NOMO-1 treated with DMSO at 0.1 percent for 48 hours (cell line): Measurements from ENCODE around the gene RAP2A.

Experiments
- DNase-seq: peaks from one replicate; lab custom pipeline; 2025; ENCODE audit not compliant: unreplicated experiment; lab: John Stamatoyannopoulos, UW

Gene RAP2A

DNA sequence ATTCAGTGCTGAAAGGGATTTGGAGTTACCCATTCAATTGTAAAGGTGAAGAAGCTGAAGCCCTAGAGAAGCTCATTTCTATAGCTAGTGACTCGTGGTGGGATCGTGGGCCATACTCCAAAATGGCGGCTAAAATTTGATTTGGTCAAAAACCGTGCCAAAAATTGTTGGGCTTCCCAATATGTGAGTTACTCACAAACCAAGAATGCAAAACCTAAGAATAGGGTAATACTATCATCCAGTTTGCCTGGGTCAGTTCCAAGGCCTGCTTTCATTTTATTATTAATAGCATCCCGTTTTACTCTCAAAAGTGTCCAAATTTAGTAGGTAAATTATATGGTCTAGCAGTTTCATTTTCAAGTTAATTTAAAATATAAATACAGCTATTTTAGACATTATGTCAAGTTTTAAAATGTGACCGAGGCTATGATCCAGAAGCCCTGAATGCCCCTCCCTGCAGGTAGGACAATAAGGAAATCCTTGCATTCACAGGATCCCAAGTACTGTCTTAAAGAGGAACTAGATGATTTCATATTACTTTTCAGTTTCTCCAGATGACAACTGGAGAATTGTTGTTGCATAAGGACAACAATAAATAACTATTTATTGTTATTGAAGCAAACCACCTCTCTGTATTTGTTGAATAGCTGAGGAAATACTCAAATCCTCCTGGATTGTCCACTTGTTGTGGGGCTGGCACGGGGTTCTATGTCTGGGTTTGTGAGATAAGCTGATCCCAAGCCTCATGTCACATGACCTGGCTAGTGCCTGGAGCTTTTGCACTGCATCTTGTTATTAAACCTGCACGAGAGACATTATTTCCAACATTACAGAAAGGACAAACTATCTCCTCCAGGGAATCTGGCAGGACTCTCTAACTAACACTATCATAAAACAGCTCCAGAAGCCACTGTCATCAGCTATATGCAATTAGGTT is 11.6 kb upstream of the RAP2A start:
- no peak for DNase-seq

DNA sequence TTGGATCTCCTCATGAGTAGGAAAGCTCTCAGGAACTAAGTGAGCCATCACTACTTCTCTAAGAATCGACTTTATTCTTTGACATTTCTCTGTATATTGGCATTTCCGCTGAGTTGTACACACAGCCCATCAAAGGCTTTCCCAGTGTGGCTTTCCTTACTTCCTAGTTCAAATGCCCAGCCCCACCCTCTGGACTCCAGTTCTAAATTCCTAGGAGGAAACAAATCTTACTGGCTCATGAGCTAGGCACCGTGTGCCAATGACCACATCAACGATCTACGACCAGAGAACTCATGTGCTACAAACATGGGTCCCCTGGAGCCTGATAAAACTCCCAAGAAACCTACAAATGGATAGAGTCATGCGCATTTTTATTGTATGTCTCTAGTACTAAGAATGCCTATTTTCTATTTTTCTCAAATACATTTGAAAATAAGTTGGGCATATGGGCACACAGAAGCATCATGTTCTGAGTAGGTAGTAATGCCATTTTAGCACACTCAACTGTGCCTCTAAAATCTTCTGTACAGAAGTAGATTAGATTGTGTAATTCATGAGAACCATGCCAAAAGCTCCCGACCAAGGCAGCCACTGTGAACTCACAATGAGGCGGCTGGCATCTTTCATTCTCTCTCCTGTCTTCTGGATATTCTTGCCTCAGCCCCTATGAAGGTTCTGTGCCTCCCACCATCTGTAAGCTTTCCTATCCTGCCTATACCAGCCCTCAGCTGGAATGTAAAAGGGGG is 10.5 kb upstream of the RAP2A start:
- DNase-seq: no peak

DNA sequence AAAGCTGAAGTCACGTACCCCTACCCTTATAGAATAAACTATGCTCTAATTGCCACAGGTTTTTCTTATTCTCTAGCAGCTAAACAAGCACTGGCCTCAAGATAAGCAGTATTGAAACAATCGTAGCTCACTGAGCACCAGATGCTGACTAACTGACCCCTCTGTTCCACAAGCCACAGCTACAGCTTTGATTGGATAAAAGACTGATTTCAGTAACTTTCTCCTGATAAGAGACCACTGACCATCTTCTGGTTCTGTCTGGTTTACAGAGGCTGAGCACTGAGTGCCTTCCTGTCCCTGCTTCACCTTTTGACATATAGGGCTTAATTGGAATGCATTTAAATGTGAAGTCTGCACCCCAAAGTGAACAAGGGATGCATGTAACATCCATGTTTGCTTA is 8.4 kb upstream of the RAP2A start:
- DNase-seq: no peak

DNA sequence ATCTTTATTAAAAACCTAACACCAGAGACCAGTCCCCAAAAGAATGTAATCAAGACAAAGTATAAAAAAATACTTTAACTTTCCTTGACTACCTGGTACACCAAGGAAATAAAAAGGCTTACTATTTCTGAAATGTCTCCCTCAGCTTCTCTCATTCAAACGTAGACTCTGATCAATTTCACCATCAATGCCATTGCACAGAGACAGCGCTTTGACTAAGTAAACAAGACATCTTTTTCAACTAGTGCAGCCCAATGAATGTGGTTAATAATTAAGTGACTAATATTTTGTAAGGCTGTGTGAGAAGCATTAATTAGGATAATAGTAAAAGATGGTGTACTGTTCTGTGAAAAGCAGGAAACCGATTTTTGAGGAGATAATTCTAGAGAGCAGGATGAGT is 7.3 kb upstream of the RAP2A start:
- no peak for DNase-seq

DNA sequence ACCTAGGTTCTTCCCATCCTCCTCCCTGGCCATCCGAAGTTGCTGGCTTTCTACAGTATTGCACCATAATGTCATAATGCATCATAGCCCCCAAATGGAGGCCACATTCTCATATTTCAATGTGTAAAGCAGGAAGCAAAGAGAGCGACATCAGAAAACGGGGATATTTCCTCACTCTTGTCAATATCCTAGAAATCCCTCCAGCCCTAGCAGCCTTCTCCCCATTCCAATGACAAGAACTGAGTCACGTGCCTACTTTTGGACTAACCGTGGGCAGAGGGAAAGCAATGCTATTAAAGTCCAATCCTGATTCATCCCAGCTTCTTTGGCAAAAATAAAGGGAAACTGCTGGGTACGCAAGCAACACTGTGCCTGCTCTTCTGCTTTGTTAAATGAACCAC is 4.3 kb upstream of the RAP2A start:
- DNase-seq: no peak

DNA sequence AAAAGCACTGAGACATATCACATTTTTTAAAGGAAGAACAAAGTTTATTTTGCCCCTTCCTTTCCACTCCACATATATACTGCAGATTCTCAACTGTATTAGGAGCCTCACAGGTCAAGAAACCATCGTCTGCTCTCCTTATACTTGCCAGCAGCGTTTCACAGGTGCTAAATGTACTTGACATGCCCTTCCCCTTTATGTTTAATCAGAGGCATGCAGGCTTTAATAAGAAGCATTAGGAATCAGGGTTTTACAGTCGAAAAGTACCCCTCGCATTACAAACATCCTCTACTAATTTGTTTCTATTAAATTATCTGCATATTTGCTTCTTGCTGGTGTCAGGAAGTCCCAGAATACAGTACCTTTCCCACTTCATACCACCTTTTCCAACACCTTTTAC is 3.7 kb upstream of the RAP2A start:
- no peak for DNase-seq

DNA sequence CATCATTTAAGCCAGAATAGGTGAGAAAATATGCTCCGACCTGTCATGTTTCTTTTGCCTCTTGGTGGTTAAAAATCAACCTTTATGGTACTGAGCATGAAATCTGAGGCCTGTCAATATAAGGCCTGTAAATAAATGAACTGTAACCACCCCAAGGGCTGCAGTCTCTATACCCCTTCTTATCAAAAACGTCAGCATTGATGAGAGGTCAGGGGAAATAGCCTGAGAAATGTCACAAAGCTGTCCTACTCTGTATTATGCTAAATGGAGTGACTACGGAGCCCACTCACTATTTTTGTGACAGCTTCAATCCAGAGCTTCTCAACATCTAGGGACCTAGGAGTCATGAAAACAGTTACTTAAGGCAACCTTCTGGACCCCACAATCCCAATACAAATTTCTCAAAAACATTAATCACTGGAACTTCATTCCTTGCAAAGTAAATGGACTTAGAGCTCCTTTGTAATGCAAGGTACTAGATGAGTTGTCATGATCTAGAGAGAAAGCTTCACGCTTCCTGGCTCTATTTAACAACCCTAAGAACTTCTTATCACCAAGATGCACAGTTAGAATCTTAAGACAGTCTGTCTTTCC is 2.7 kb upstream of the RAP2A start:
- no peak for DNase-seq

DNA sequence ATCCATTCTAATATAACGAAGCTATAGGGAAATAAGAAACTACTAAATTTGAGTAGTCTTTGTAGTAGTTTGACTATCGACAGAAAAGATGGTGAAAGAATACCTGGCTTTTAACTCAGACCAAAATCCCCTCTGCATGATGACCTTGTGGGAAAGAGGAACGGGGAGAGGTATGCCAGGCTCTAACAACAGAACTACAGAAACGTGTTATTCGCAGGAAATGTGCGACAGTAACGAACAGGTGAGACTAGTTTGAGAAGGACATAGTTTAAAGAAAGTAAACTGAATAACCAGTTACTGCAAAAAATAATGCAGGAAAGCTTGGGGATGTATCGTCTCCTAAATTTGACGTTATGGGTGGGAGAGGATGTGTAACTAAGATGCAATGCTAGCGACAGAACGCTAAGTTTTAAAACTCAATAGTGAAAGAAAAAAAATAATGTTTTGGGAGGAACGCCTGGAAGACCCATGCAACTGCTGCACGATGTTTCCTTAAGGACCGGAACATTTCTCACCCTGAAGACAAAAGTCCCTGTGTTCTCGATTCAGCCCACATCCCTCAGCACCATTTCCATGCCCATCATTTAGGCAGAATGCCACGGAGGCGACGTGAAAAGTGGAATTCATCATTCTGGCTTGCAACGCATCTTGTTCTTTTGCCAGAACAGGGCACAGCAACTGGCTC is 1.6 kb upstream of the RAP2A start:
- DNase-seq: no peak

DNA sequence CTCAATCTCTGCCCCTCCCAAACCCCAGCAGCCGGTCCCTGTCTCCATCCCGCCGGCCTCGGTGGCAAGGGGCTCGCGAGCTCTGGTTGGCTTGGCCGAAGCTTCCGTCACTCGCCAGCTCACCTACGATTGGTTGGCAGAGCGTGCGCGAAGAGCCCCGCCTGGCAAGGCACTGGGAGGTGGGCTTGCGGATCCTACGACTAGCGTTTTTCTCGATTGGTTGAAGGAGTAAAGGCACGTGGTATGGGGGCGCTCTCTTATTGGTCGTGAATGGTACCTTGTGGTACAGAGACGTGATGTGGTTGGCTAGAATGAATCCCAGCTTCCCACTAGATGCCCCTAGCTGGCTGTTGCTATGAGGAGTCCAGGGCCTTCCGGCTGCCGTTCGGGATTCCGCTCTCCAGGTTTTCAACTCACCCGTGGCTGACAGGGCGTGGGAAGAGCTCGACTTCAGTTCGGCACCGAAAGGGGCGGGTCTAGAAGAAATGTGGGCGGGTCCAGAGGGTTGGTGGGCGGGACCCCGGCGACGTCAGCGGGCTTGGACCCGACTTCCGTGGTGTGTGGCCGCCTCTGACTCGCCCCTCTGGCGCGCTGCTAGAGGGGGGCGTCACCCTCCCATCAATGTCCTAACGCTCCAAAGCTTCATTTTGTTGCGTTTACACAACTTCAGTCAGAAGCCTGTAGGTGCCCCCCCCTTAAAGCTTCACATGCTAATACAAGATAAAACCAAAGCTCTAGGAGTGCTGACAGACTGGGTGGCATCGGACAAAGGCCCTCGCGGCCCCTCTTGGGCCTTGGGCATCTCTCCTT is 847 bp upstream of the RAP2A start:
- DNase-seq: peak; percentile 100

DNA sequence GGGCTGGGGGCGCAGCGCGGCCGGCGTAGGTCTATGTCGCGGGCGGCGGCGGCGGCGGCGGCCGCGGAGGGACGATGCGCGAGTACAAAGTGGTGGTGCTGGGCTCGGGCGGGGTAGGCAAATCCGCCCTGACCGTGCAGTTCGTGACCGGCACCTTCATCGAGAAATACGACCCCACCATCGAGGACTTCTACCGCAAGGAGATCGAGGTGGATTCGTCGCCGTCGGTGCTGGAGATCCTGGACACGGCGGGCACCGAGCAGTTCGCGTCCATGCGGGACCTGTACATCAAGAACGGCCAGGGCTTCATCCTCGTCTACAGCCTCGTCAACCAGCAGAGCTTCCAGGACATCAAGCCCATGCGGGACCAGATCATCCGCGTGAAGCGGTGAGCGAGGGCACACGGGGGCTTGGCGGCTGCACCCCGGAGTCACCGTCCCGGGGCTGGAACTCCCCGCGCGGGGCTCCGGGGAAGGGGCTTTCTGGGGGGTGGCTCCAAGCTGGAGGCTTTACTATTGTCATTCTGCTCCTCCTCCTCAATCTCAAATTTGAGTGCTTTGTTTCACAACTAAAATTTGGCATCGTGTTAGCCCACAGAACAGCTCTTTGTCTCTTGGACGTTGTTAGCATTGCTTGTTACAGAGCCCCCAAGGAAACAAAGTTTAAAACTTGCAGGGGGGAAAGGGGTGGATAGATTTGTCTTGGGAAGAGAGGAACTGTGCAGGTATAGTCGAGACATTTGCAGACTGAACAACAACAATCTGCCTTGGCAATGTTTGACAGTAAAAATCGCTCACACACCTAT is 630 bp downstream of the RAP2A start:
- DNase-seq: peak; percentile 33

DNA sequence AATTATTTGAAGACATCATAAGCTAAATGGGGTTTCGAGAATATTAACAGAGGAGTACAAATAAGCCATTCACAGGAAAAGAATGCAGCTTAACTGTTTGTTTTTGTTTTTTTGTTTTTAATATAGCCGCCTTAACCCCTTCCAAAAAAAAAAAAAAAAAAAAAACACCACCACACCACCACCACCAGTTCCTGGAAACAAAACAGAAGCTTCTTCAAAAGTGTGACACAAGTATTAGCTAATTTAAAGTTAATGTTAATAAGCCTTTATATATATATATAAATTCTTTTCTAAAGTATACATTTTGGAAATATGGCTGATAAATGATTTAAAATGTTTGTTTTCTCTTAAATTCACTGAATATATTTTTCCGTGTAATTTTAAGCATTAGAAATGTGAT is 1.4 kb downstream of the RAP2A start:
- DNase-seq: no peak

DNA sequence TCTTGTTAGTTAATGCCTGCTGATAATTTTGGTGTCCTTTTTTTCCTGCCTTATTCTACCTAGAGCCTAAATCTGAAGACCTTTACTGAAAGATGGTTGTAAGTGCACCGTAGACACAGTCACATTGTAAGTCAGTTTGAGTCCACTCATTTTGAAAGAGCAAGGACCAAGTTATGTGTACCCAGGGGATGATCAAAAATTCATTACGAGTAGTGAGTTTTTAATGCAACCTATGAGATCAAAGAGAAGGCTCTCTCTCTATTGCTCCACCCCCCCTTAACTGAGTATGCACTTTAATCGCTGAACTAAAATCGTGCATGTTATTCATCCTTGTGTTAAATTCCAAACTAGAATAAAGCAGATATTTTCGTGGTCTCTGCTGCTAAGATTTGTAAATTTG is 1.8 kb downstream of the RAP2A start:
- DNase-seq: no peak

DNA sequence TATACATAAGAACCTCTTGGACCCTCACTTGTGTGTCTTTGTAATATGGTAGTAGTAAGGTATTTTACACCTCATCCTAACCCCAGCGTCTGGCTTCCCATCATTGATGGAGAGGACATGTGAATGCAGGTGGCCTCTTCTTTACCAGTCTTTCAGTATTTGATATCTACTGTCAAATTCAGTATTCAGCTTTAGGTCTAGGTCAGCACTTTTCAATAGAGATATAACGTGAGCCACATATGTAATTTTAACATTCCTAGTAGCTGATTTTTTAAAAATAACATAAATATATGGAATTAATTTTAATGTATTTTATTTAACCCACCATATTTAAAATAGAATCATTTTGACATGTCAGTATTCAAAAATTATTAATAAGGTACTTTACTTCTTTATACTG is 2.9 kb downstream of the RAP2A start:
- DNase-seq: no peak

DNA sequence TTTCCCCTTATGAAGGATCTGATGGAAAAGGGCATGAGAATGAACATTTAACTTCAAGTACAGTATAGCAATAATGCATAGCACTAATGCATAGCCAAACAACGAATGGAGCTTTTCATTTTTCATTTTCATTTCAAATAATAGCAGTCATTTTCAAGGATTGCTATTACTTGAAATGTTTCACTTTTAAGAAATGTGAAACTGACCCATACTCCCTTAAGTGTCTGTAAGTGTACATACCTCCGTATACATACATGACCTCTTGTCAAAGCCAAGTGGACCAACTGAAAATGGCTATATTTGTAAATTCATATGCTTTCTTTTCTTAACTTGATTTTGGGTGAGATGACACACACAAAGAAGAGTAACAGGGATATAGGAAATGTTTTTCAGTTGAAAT is 3.8 kb downstream of the RAP2A start:
- DNase-seq: no peak

DNA sequence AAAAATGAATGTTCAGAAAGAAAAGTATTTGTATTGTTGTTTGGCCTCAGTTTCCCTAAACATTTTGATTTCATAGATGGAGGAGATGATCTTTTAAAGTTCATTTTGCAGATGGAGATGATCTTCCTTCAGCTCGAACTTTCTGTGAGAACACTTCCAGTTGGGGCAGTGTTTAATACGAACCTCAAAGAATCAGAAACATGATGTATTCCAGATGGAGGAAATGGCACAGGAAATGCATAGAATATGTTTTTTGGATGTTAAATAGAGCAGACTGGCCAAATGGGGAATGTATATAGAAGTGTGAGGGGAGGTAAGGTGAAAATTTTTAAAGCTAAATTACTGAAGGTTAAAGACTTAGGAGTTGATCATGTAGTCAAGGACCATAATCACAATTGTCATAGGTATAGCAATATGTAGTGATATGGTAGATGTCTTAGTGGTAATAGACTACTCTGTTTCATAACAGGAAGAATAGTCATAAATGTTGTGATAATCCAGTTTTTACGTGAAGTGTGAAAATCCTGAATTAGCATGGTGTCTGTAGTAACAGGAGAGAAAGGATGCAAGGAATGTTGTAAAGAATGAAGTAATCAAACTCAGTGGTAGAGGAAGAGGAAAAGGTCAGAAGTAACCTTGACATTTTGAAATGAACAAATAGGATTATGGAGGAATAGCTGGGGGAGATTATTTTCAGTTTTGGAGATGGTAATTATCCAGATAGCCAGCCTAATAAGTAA is 5.1 kb downstream of the RAP2A start:
- DNase-seq: no peak

DNA sequence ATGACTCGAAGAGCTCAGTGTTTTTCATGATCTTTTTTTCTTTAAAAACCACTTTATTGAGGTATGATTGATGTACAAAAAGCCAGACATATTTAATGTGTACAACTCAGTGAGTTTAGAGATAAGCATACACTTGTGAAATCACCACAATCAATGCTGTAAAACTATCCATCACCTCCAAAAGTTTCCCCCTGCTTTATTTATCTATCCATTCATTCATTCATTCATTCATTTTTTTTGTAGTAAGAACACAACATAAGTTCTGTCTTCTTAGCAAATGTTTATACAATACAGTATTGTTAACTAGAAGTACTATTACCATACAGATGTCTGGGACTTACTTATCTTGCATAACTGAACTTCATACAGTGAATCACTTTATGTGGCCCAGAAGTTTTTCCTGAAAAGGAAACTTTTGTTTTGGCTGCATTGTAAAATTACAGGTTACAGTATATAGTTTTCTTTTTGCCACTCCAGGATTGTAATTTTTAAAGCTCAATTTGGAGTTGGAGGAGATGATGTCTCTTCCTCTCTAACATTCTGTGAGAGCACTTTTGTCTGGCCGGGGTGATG is 6.7 kb downstream of the RAP2A start:
- DNase-seq: no peak

DNA sequence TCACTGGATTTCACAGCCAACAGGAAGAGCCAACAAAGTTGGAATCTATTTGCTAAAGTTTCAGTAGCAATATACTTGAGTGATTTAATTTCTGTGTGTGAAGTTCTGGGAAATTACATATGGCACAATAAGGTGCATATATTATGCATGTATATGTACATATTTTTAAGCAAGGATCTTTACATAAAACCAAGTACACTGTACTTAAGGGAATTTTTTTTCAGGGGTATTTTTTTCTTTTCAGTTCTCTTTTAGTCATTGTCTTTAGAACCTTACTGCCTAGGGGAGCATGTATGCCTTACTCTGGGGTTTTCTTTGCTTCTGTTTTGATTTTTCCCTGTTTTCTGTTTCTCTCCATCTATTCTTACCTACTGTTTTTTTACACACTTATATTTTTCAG is 7.4 kb downstream of the RAP2A start:
- no peak for DNase-seq

DNA sequence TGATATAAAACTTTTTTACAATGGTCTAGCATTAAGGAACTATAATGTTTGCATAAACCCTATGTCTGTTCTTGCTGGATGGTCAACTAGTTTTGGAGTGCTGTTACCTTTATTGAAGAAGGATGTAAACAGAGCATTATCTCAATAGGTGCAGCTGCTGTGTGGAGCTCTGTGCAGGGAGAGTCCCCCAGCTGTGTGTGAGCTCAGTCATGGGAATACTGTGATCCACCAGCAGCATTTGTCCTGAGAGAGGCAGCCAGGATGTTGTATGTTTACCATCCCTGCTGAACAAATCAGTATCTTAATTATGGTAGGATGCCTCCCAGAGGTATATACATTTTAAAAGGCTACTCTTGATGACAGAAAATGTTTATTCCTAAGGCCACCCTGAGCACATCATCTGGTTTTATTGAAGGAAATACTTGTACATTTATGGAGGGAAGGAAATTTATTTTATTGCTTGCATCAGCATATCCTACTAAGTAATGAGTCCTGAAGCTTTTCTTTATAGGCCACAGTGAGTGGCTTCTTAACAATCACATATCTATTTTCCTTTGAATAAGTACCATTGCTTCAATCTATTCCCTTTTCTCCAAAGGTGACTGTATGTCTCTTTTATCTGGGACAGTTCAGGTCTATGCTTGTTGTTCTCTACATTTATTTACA is 11.7 kb downstream of the RAP2A start:
- DNase-seq: no peak
